PC-3 (cell line): Measurements from ENCODE around the gene ERCC4.

Experiments used
- CTCF ChIP-seq: fragments of 300-600 bp; sonication (generic); conservative IDR thresholded peaks from 2 replicates; pipeline ENCODE4 v1.5.1; 2017; ENCODE audit warnings: antibody characterized with exemption, low read depth, mild to moderate bottlenecking, low read length
- EZH2 ChIP-seq: fragments of 300-600 bp; sonication (generic); IDR thresholded peaks from one replicate; pipeline ENCODE4 v1.6.1; 2017; ENCODE audit warnings: antibody characterized with exemption, mild to moderate bottlenecking, low read length; ENCODE audit not compliant: unreplicated experiment

GRCh38 chr16:13970708-13971422 lies 50.9 kb downstream of the ERCC4 start:
- TF ChIP-seq CTCF (no peak), EZH2 (no peak)
